NCI-H146 treated with DMSO at 0.1 percent for 48 hours (cell line): Measurements from ENCODE around the gene TJP1.
"Not testable (repeated sequence)": the region's sequence is repeated elsewhere in the genome, so short reads cannot be mapped to it uniquely, and the experiment has no call there.

ENCODE experiments used
- DNase-seq: peaks from one replicate; lab custom pipeline; 2025; ENCODE audit not compliant: unreplicated experiment; lab: John Stamatoyannopoulos, UW

The TJP1 gene

GRCh38 chr15:29670266-29670665 lies 152.0 kb downstream of the TJP1 start:
- DNase-seq, result no peak

DNA sequence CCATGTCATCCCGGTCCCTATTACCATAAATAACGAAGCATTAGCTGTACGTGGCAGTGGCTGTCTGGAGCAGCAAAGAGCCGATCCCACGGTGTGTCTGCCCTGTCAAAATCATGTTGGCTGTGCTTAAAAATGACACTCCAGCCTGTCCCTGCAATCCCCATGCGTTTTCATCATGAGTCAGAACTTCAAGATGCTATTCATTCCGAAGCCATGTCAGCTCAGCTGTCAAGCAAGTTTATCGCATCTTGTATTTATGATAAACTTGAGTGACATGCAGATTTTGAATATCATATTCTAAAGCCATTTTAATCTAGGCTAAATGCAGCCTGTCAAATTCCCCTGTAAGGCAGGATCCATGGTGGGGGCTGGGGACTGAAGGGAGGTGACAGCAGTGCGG lies 152.4 kb downstream of the TJP1 start:
- DNase-seq, result no peak

GRCh38 chr15:29668120-29668602 lies 154.1 kb downstream of the TJP1 start:
- peak; percentile 34 for DNase-seq

DNA sequence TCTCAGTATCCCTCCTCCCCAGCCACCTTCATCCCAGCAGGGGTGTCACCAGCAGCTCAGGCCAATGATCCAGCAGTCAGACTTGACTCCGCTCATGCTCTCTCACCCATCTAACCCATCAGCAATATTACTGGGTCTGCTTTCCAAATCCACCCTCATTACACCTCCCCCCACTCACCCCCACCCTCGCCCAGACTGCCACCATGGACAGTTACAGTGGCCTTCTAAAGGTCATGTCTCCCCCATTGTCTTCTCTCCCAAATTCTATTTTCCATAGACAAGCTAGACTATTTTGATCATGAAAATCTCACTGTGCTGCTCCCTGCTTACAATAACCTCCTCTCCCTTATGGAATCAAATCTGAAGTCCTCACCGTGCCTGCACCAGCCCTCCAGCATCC lies 156.0 kb downstream of the TJP1 start:
- DNase-seq, result no peak

DNA sequence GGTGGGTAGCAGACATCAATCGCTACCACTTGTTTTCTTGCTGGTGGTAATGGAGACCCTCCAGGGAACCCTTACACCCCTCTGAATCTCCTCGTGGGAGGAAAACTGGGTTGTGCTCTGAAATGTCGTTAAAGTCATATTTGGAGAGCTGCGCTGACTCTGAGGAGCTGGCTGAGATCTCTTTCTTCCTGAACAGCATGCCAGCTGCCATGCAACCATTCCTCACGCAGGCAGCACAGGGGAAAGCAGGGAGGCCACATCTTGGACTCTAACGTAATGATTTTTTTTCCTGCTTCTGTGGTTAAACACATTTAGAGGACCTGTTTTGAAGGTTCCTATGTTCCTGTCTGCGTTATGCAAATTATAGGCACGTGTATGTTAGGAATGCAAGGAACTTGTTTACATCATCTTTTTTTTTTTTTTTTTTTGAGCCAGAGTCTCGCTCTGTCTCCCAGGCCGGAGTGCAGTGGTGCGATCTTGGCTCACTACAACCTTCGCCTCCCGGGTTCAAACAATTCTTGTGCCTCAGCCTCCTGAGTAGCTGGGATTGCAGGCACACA lies 156.7 kb downstream of the TJP1 start:
- DNase-seq, result no peak

DNA sequence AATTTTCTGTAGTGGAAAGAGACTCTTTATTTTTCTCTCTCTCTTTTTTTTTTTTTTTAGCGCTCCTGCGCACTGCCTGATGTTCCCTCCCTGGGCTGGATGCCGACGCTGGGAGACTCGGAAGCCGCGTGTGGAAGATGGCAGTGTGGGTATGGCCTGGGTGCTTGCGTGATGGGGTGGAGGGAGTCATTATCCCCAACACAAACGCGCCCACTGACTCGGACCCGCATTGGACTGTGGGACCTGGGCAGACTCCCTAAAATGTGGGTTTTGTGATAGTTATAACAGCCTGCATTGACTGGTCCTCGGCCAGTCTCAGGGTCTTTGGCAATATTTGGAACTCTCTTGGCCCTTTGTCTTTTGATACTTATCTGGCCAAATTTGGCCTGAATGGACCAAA lies 157.9 kb downstream of the TJP1 start:
- no peak for DNase-seq

DNA sequence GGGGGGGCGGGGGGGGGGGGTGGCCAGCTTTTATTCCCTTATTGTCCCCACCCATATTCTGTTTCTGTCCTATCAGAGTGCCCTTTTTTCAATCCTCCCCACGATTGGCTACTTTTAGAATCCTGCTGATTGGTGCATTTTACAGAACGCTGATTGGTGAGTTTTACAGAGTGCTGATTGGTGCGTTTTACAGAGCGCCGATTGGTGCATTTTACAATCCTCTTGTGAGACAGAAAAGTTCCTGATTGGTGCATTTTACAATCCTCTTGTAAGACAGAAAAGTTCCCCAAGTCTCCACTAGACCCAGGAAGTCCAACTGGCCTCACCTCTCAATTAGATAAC lies 164.8 kb downstream of the TJP1 start:
- not testable (repeated sequence) for DNase-seq

DNA sequence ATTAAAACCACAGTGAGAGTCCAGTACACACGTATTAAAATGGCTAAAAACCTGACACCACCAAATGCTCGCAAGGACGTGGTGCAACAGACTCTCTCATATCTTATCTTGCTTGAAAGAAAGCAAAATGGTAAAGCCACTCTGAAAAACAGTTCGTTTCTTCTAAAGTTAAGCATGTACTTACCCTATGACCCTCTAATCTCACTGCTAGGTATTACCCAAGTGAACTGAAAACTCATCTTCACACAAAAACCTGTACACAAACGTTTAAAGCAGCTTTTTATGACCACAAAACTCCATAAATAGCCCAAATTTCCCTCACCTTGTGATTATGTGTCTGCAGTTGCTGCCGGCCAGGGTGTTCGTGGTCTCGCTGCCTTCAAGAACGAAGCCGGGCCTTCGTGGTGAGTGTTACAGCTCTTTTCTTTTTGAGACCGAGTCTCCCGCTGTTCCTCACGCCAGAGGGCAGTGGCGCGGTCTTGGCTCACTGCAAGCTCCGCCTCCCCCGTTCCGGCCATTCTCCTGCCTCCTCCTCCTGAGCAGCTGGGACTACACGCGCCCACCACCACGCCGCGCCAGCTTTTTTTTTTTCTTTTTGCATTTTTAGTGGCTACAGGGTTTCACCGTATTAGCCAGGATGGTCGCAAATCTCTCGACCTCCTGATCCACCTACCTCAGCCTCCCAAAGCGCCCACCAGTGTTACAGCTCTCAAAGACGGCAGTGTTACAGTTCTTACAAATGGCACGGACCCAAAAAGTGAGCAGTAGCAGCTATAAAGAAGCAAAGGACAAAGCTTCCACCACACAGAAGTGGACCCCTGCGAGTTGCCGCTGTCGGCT lies 165.4 kb downstream of the TJP1 start:
- peak; percentile 0 for DNase-seq

GRCh38 chr15:29652595-29652994 lies 169.7 kb downstream of the TJP1 start:
- DNase-seq, result no peak

DNA sequence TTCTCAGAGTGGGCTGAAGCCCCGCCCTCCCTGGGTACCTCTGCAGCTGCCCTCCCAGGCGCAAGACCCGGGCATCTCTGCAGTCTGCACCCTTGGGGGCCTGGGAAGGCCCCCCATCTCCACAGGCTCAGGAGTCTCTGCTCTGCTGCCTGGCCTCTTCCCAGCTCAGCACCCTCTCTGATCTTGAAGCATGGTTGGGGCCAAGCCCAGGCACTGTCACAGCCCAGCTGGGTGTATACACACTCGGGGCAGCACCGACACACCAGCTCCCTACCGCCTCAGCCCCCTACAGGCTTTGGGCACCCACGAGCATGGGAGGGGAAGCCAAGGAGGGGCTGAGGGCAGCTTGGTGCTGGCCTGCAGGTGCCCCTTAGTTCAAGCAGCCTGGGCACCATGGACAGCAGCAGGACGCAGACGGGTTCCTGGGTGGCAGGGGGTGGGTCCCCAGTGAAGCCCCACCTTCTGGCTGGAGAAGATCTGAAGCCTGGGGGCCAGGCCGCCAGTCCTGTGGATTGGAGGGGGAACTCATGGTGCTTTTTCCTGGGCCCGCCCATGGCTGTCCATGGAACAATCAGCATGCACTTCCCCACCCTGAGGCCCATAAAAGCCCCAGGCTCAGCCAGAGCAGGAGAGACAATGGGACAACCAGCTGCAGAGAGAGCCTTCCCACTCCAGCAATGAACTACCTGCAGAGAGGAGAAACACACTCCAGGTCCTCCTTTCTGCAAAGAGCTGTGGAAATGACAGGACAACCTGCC lies 170.6 kb downstream of the TJP1 start:
- DNase-seq, result no peak
